HG03060 (cell line): ENCODE data around the gene CPE.
"Not testable (repeated sequence)": the region's sequence is repeated elsewhere in the genome, so short reads cannot be mapped to it uniquely, and the experiment has no call there.

ENCODE experiments used
- ATAC-seq: cut with Tn5 transposase; IDR thresholded peaks from one replicate; pipeline ENCODE4 v1.9.1; 2021; ENCODE audit warnings: low read depth, moderate number of reproducible peaks; ENCODE audit not compliant: unreplicated experiment

Gene CPE

DNA sequence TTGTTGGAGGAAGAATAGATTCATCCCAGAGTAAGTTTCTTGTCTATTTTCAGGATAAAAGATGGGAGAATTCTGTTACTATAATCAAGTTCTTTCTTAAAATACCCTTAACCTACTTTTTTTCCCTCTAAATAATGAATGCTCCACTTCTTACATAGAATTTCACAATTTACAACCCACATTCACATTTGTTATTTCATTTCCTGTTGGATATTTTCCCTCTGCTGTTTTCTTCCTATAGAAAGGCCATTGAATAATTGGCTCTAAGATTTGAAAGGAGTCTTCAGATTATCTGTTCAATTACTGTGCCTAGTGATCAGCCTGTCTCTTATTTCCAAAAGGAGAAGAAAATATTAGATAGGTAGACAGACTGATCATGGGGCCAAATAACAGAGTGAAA, 79.7 kb downstream of the CPE start:
- ATAC-seq = no peak

DNA sequence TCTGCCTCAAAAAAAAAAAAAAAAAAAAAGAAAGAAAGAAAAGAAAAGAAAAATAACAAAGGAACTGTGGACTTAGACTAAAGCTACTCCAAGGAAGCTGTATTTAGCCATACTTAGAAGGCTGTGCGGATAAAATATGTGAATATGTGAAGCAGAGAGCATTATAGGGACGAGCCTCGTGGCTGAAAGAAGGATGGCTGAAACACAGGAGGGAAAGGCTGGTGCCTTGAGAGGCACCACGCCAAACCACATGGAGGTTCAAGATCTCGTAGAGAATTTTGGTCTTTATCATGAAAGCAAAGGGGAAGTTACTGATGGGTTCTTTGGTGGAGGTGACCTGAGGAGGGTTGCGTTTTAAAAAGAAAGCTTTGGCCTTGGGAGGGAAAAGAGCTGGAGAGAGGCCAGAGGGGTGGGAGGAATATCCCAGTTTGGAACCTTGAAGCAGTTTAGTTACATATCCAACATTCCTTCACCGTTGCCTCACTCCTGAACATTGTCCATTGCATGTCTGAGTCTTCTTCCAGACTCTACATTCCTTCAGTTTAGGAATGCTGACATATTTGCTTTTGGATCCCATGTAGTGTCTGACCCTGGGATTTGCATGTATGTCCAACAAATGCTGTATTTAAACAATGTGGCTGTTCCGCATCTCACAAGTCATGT, 82.5 kb downstream of the CPE start:
- ATAC-seq = no peak

DNA sequence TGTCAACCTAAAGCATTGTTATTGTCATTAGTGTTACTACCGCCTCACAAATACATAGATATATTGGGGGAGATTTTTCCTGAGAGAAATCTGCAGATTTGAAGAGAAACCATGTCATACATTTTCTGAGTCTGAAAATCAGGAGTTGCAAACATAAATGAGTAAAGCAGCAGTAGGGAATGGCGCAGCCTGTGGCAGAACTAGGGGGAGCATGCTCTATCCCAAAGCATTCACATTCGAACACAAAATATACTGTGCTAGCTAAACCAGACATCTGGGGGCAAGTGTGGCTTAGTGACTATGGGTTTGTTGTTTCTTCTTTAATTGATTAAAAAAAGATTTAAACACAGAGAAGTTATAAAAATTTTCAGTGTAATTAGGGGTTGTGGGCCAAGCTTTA, 83.2 kb downstream of the CPE start:
- ATAC-seq = no peak

DNA sequence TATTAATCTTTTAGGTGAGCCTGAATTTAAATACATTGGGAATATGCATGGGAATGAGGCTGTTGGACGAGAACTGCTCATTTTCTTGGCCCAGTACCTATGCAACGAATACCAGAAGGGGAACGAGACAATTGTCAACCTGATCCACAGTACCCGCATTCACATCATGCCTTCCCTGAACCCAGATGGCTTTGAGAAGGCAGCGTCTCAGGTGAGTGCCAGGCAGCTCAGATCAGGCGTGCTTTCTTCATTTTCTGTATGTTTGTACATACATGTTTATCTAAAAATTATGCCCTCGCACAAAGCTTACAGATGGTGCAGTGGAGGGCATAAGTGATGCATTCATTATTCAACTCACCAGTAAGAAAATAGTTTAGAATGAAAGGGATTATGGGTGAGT, 85.6 kb downstream of the CPE start:
- no peak for ATAC-seq

DNA sequence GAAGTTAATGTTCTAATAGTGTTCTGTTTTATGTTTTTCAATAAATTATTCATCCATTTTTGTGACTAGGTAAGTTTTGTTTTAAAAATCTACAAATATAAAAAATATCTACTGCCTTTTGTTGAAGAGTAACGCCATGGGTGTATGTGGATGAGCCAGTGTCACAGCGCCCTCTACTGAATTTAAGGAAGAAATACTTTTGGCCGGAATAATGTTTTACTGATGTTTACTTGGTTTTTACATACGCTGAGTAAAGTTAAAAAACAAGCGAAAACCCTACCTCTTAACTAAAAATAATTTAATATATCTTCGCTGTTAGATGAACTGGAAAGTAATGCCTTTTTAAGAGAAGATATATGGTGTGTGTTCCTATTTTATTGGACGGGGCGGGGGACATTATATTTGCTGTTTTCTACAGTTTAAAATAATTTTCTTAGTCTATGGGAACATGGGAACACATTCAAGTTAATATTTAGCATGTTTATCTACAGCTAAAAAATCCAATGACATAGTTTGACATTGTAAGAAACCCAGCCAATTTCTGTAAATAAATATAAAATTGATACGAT, 86.1 kb downstream of the CPE start:
- peak; percentile 69 for ATAC-seq

DNA sequence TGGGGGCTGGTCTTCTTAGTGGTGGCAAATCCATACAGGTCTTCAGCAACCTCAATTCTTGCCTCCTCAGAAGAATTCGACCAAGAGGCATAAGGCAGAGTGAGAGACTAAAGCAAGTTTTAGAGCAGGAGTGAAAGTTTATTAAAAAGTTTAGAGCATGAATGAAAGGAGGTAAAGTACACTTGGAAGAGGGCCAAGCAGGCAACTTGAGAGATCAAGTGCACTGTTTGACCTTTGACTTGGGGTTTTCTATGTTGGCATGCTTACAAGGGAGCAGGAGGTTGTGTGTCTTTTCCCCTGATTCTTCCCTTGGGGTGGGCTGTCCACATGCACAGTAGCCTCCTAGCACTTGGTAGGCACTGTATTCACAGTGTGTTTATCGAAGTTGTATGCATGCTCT, 91.2 kb downstream of the CPE start:
- ATAC-seq = no peak

DNA sequence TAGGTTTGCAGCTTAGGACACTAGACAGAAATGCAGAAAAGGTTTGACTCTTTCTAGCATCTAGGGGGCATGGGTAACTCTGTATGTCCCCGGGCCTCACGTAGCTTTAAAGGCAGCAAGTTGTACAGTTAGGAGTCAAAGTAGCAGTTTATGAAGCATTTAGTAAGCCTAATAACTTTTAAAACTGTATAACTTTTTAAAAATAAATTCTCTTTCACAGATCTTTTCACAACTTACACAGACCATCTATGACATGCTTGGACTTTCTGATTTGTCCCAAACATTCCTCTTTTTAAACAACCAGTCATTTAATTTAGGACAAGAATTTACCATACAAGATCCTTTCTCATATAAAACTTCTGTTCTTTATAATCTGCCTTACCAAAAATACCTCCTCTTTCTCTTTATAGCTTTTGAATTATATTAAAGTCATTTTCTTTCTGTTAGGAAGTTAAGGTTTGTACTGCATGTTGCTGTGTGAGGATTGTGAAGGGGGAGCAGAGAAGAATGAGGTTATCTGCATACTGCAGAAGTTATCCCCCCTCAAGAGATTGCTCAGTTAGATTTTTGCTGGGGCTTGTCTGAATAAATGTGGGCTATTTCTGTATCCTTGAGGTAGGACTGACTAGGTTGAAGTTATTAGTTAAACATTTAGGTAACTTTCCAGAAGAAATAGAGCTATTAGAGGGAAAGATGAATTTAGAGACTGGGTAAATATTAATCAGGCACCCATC, 94.3 kb downstream of the CPE start:
- ATAC-seq = no peak

DNA sequence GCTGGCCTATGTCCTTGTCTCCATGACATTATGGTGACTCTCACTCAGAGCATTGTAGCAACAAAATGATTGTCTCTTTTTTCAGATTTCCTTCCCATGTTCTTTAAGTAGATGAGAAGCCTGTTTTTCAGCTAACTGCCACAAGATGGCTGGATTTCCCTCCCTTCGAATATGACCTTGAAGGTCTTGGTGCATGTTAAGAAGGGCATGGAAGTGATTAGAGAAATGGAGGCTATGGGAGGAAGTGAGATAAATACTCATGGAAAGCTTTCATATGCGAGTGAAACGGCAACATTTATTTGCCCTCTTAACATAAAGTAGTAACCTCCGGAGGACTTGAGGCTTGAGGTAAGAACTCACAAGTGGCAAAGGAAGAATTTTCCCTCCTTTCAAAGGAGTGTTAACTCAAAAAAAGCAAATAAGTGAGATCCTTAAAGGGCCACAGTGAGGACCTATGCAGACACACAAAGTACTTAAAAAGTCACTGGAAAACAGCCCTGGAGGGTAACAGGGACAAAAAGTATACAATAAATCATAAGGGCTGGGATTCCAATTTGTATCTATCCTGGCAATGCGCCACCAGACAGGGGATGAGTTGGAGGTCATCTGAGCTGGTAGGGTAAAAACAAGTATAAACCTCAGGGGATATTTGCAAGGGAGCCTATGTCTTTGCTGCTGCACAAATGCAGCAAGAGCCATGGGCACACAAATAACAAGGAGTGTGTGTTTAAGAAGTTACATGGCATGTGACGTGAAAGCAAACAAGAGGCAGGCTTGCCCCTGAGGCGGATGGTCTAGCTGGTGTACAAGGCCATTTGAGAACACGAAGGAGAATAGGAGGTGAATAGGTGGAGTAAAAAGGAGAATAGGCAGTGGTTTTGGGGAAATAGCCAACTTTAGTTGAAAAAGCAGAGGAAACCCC, 96.2 kb downstream of the CPE start:
- no peak for ATAC-seq

DNA sequence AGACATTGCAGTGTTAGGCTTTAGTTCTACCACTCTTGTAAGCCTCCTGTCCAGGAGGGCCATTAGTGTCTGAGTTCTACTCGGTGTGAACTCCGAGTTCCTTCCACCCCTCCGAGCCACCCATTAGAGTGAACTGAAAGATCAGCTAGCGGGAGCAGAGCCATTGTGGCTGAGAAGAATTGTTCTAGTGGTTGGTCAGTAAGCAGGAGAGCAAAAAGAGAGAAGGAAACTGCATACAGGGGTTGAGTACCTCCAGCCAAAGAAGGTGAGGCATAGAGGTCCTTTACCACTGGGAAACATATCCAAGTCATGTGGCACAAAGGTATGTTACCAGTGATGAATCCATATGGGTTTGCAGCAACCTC, 96.9 kb downstream of the CPE start:
- ATAC-seq = no peak

DNA sequence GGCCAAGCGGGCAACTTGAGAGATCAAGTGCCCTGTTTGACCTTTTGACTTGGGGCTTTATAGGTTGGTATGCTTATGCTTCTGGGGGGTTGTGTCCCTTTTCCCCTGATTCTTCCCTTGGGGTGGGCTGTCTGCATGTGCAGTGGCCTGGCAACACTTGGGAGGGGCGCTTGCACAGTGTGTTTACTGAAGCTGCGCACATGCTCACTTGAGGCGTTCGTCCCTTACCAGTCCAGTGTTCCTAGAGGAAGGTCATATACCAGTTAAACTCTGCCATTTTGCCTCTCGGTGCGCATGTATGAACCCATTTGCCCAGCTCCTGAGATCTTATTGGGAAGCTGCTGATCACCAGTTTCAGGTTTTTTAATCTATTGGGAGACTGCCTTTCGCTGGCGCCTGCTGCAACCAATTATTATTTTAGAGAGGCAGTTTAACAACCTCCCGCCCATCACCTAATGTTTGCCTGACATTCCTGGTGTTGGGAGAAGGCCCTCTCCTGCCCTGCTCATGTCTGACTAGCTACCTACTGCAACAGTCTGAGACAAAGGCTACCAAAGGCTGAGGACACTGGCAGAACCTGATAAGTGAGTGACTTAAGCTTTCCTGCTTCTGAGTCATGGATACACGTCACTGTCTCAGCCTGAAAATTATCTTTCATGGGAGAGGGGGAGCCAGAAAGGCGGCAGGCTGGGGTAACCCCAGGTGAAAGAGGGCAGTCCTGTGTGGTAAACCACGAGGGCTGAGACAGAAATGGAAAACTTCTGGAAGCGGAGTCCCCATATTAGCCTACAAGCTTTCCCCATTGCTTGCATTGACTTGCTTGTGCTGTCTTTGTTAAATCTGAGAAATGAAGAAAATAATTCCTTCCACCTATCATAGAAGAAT, 97.6 kb downstream of the CPE start:
- ATAC-seq = no peak

DNA sequence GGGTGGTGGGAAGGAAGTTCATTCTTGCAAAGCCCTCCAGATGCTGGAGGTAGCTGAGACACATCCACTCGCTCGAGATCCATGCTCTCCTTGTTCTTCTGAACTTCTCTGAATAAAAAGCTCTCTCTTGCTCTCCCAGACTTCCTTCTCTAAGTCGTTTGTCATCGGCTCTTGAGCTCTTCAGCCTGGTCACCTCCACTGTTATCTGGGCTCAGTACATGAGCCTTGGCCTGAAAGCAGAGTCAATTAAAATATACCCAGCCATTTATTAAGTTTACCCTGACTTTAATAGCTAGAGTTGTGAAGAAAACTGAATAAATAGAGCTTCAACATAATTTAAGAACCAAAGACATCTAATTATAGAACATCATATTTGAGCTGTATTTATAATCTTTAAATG, 99.0 kb downstream of the CPE start:
- no peak for ATAC-seq

DNA sequence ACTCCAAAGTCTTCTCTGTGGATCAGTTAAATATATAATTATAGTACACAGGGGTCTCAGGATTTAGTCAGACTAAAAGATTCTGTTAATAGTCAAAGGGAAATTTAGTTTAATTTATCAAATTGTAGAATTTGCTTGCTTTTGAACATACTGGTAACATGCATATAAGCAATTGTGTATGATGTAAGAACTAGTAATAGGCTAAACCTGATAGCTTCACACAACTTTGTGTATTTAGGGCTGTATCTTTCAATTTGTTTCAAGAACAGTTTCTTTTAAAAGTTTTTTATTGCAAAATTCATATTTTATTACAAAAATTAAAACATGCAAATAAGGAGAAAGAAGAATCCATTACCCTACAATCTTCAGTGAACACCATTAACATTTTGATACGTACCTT, 99.5 kb downstream of the CPE start:
- no peak for ATAC-seq

DNA sequence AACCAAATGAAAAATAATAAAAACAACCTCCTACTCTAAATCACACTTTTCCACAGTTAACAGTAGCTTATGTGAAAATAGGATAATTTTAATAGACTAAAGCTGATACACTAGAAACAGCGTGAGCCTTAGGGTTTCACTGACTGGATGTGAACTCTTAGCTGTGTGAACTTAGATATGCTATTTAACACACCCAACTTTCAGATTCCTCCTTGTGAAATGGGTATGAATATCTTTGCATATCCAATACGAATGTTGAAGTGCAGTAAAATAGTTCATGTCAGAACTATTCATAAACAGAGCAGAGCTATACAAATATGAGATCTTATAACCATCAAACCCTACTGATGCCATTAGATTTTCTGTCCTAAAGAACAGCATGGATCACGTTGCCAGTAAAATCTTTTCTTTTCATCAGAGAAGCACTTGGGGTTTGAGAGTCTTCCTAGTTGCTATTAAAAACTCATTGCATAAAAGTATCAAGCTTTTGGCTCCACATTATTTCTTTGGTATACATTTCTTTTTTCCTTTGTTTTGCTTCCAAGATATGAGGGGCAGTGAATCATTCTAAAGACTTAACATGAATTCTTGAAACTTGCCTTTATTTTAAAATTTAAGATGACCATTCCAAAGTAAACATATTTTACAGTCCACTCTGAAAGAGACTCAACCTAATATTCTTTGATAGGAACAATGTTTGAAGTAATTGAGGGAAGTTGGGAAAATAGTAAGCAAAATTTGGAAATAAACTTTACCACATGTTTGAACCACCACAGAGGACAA, 102.4 kb downstream of the CPE start:
- no peak for ATAC-seq

DNA sequence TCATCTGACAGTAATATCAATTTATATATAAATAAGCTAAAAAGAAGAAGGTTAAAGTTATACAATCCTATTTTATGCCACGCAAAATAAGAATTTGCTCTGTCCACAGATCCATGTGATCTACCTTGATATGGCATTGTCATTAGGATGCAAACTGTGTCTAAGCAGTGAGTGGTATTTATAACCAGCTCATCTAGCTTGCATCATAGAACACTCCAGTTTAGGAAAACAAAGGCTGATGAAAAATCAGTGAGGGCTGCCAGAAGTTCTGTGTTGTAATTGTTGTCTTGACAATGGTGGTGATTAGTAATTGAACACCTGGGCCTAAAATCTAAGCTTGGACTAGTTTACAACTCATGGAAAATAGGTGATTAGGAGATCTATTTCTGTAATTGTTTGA, 111.0 kb downstream of the CPE start:
- no peak for ATAC-seq

DNA sequence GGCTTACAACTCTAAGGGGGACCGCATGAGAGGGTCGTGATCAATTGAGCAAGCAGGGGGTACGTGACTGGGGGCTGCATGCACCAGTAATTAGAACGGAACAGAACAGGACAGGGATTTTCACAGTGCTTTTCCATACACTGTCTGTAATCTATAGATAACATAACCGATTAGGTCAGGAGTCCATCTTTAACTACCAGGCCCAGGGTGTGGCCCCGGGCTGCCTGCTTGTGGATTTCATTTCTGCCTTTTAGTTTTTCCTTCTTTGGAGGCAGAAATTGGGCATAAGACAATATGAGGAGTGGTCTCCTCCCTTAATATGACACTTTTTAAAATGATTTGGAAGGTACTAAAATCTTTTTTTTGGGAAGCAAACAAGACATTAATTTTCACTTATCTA, 113.8 kb downstream of the CPE start:
- not testable (repeated sequence) for ATAC-seq

DNA sequence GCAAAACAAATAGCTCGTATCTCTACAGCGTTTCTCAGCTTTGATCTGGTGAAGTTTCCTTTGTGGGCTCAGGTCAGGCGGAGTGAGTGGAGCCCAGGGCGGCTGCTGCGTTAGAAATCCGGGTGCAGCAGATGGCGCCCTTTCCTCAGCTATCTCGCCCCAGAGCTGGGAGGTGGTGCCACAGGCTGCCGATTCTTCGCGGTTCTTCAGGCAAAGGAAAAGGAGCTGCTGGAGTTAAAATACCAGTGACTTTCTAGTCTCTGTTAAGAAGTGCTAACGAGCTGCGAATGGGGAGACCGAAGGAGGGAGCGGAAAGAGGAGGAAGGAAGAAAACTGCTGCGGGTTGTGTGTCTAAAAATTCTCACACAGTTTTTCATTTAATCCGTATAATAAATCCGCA, 114.6 kb downstream of the CPE start:
- no peak for ATAC-seq

DNA sequence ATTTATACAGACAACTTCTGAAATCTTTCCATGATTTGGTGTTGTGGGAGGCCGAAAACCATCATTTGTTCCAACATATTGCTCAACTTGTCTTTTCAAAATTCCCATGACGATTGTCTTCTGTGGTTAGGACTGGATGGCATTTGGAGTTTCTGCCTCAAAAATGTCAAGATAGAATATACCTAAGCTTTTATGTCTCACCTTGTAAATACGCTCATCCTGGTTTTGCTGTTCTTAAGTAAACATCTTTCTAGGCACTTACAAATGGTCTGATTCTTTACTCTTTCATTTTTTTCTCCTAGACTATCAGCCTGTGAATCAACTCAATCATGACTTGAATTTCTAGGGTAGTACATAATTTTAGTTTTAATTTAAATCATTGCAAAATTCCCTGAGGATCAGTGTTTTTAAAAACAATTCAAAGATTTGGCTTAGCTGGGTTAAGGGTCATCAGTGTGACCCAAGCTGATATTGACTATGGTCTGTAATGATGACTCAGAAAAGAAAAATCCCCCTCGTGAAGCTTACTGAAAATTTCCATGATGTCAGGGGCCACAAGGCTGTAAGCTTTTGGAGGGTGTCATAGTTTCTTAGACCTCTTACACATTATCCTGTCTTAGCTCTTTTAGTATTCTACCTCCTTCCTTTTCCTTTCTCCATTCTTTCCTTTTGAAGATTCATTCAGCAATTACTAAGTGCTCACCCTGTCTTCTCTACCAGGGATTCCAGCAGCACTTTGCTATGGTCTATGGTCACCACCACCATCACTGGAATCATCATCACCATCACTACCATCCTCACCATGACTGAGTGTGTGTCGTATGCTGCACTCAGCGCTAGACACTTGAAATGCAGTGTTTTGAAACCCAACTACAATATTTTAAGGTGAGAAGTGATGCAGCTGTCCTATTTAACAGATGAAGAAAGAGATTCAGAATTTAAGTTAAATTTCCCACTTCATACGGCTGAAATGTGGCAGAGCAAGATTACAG, 124.4 kb downstream of the CPE start:
- ATAC-seq = peak; percentile 76

DNA sequence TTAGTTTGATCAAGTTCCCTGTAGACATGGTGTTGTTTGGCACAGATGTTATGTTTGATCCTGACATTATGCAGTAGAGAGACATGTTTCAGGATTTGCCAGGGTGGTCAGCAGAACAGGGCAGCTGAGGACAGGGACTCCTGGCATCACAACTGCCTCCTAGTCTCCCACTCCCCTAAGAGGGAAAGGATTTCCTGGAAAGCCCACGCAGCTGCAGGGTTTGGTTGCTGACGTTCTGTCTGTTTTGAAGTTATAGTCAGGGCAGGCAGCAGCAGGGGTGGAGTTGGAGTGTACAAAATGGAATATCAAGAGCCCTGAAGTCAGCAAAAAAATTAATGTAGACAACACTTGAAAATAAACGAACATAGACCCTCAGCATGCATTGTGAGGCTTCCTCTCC, 125.4 kb downstream of the CPE start:
- no peak for ATAC-seq
